Measurements from ENCODE around the gene NCKAP5.
"Not testable (repeated sequence)": the region's sequence is repeated elsewhere in the genome, so short reads cannot be mapped to it uniquely, and the experiment has no call there.

NCKAP5 gene

DNA sequence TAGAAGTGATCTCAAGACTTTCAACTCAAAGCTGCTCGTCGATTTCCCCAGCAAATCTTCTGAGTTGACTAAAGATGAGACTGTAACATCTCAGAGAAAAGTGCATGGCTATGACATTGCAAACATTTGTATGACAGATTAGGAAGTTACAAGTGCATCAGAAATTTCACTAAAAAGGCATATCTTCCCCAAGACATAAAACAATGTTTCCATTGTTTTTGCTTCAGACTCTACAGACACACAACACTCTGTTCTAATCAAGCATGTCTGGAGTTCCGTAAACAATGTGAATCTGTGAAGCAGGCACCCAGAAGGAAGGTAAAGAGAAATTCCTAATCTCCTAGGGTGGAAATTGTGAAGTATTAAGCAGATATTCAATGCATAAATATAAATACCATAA, 753.6 kb downstream of the NCKAP5 start:
- ChIA-PET CTCF (no interaction called here), POLR2A (no interaction called here)
- DNase-seq (ENCODE audit: extremely low spot score), result no peak
- no peak for TF ChIP-seq FOXK2 (IDR thresholded peaks at IDR 0.05)
- TF ChIP-seq, protein P1, sequence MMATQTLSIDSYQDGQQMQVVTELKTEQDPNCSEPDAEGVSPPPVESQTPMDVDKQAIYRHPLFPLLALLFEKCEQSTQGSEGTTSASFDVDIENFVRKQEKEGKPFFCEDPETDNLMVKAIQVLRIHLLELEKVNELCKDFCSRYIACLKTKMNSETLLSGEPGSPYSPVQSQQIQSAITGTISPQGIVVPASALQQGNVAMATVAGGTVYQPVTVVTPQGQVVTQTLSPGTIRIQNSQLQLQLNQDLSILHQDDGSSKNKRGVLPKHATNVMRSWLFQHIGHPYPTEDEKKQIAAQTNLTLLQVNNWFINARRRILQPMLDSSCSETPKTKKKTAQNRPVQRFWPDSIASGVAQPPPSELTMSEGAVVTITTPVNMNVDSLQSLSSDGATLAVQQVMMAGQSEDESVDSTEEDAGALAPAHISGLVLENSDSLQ (IDR thresholded peaks at IDR 0.05), result no peak
- TF ChIP-seq SUZ12 (IDR thresholded peaks at IDR 0.05), result no peak
- TF ChIP-seq ELF4 (IDR thresholded peaks at IDR 0.05), result no peak
- no peak for TF ChIP-seq L3MBTL2 (conservative IDR thresholded peaks at IDR 0.05)
- TF ChIP-seq ARNT (IDR thresholded peaks at IDR 0.05), result no peak
- TF ChIP-seq CTBP1 (IDR thresholded peaks at IDR 0.05; ENCODE audit: borderline replicate concordance), result no peak
- no peak for TF ChIP-seq LEF1 (IDR thresholded peaks at IDR 0.05; ENCODE audit: borderline replicate concordance)
- TF ChIP-seq HDGF (IDR thresholded peaks at IDR 0.05; ENCODE audit: borderline replicate concordance), result no peak
- no peak for TF ChIP-seq SP1 (IDR thresholded peaks at IDR 0.05)
- no peak for TF ChIP-seq FOXM1 (IDR thresholded peaks at IDR 0.05; ENCODE audit: borderline replicate concordance)
- TF ChIP-seq BHLHE40 (IDR thresholded peaks at IDR 0.05; ENCODE audit: borderline replicate concordance), result no peak
- TF ChIP-seq NFRKB (IDR thresholded peaks at IDR 0.05), result no peak
- no peak for TF ChIP-seq FOXA1 (IDR thresholded peaks at IDR 0.05)
- TF ChIP-seq TARDBP (IDR thresholded peaks at IDR 0.05), result no peak
- TF ChIP-seq ZNF384 (IDR thresholded peaks at IDR 0.05), result no peak

DNA sequence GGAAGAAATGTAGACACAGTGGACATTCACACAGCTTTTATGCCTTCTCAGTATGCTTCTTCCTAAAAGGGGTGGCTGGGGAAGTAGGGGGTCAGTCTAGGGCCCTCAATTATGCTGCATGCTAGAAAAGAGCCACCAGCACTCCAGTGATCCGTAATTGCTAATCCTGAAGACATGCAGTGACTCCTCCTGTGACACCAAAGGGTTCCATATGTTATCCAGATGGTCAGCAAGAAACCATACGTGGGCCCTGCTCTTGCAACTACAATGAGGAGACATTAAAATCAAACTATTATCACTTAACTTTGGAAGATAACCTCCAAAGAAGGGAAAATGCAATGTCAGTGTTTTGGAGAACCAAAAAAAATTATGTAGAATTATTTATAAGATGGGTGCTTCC, 754.8 kb downstream of the NCKAP5 start:
- ChIA-PET POLR2A (no interaction called here), CTCF (no interaction called here)
- TF ChIP-seq L3MBTL2 (conservative IDR thresholded peaks at IDR 0.05) (no peak), ARNT (IDR thresholded peaks at IDR 0.05) (no peak), LEF1 (IDR thresholded peaks at IDR 0.05; ENCODE audit: borderline replicate concordance) (no peak), CTBP1 (IDR thresholded peaks at IDR 0.05; ENCODE audit: borderline replicate concordance) (no peak), TARDBP (IDR thresholded peaks at IDR 0.05) (no peak), FOXM1 (IDR thresholded peaks at IDR 0.05; ENCODE audit: borderline replicate concordance) (no peak)
- DNase-seq (ENCODE audit: extremely low spot score), result no peak

DNA sequence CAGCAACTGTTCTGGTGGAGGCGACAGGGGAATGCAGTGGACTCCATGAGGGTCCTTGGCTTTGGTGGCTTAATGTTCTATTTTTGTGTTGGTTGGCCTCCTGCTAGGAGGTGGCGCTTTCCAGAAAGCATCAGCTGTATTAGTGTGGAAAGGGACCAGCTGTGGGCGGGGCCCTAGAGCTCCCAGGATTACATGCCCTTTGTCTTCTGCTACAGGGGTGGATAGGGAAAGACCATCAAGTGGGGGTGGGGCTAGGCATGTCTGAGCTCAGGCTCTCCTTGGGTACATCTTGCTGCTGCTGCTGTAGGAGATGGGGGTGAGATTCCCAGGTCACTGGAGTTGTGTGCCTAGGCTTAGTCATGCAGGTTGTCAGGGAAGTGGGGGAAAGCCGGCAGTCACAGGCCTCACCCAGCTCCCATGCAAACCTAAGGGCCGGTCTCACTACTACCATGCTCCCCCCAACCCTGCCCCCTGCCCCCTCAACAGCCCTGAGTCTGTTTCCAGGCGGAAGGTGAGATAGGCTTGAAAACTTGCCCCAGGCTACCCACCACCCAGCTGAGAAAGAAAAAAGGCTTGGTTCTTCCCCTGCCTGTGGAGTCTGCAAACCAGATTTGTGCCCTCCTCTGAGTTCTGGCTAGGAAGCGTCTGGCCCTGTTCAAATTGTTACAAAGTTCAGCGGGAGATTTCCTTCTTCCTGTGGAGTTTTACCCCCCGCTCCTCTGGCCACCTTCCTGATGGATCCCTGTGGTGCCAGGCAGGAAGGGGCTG, 756.9 kb downstream of the NCKAP5 start:
- ChIA-PET CTCF (no interaction called here), POLR2A (no interaction called here)
- no peak for DNase-seq (ENCODE audit: extremely low spot score)
- TF ChIP-seq ELF4 (IDR thresholded peaks at IDR 0.05), result no peak
- TF ChIP-seq LEF1 (IDR thresholded peaks at IDR 0.05; ENCODE audit: borderline replicate concordance), result no peak
- TF ChIP-seq NFRKB (IDR thresholded peaks at IDR 0.05), result no peak
- no peak for TF ChIP-seq L3MBTL2 (conservative IDR thresholded peaks at IDR 0.05)

DNA sequence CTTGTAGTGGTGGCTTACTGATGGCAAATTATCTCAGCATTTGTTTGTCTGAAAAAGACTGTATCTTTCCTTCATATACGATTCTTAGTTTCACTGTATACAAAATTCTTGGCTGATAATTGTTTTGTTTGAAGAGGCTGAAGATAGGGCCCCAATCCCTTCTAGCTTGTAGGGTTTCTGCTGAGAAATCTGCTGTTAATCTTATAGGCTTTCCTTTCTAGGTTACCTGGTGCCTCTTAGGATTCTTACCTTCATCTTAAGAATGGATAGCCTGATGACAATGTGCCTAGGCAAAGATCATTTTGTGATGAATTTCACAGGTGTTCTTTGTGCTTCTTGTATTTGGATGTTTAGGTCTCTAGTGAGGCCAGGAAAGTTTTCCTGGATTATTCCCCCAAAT, 758.3 kb downstream of the NCKAP5 start:
- DNase-seq (ENCODE audit: extremely low spot score); CTCF ChIA-PET; POLR2A ChIA-PET: not testable (repeated sequence)

DNA sequence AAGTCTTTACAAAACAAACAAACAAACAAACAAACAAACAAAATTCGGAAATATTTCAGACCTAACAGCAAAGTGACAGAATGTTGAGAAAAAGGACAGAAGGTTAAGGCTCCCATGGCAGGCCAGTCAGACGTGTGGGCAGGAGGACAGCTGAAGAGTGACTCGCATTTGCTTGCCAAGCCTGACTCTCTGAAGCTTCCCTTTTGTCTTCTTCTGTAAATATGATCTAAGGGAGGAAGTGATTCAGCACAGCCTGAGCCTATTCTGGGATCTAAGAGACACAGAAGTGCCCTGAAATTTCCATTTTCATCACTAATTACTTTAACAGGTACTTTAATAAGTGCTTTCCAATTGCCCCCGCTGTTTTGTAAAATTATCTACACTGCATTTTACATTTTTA, 764.2 kb downstream of the NCKAP5 start:
- ChIA-PET CTCF (no interaction called here), POLR2A (no interaction called here)

DNA sequence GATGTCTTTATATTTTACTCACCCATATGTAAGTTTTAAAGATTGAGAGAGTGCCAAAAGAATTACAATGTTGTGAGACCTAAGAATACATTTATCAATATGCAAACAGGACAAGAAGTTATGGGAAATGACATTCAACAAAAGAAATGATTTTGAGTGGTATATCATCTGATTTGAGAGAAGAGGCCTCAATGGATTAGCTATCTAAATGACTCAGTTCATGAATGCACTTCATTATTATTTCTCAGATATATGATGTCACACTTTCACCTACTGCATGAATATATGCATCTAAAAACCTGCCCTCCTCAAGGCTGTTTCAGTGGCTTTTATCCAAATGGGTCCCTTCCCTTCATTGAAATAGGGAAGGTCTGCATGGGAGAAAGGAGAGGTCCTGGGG, 769.9 kb downstream of the NCKAP5 start:
- POLR2A ChIA-PET, result no interaction called here

More for the DNA sequence above, 764.2 kb downstream of the NCKAP5 start:
- TF ChIP-seq TARDBP (IDR thresholded peaks at IDR 0.05) (no peak), LEF1 (IDR thresholded peaks at IDR 0.05; ENCODE audit: borderline replicate concordance) (no peak), NFRKB (IDR thresholded peaks at IDR 0.05) (no peak), ZNF384 (IDR thresholded peaks at IDR 0.05) (no peak), FOXM1 (IDR thresholded peaks at IDR 0.05; ENCODE audit: borderline replicate concordance) (no peak), ELF4 (IDR thresholded peaks at IDR 0.05) (no peak), L3MBTL2 (conservative IDR thresholded peaks at IDR 0.05) (no peak)
- DNase-seq (ENCODE audit: extremely low spot score), result no peak

DNA sequence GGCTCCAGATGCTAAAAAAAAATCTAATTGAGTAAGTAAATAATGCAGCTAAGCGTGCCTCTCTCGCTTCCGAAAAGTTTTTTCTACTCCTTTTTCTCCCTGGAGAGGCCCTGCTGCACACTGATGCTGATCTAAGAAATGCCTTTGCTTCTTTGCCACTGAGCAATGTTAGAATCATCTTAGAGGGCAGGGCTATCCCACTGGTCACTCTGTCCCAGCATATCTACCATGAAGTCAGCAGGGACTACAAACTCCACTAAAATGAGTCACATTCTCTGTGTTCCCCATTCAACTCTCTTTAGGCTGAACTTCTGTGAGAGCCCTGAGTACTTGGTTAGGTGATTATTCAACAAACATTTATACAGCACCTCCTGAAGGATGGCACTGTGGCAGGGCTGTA, 770.7 kb downstream of the NCKAP5 start:
- TF ChIP-seq L3MBTL2 (conservative IDR thresholded peaks at IDR 0.05), result no peak
- no peak for TF ChIP-seq TARDBP (IDR thresholded peaks at IDR 0.05)
- TF ChIP-seq LEF1 (IDR thresholded peaks at IDR 0.05; ENCODE audit: borderline replicate concordance), result no peak
- TF ChIP-seq SP1 (IDR thresholded peaks at IDR 0.05), result no peak
- TF ChIP-seq ZNF384 (IDR thresholded peaks at IDR 0.05), result no peak
- TF ChIP-seq BHLHE40 (IDR thresholded peaks at IDR 0.05; ENCODE audit: borderline replicate concordance), result no peak
- TF ChIP-seq FOXM1 (IDR thresholded peaks at IDR 0.05; ENCODE audit: borderline replicate concordance), result no peak
- TF ChIP-seq ELF4 (IDR thresholded peaks at IDR 0.05), result no peak
- no peak for TF ChIP-seq FOXK2 (IDR thresholded peaks at IDR 0.05)
- TF ChIP-seq NFRKB (IDR thresholded peaks at IDR 0.05), result no peak
- POLR2A ChIA-PET, result no interaction called here
- DNase-seq (ENCODE audit: extremely low spot score), result no peak
- CTCF ChIA-PET, result no interaction called here

More for the DNA sequence above, 769.9 kb downstream of the NCKAP5 start:
- no peak for DNase-seq (ENCODE audit: extremely low spot score)
- TF ChIP-seq FOXA1 (IDR thresholded peaks at IDR 0.05), result no peak
- no peak for TF ChIP-seq BHLHE40 (IDR thresholded peaks at IDR 0.05; ENCODE audit: borderline replicate concordance)
- no peak for TF ChIP-seq SP1 (IDR thresholded peaks at IDR 0.05)
- TF ChIP-seq ZNF384 (IDR thresholded peaks at IDR 0.05), result no peak
- TF ChIP-seq ARNT (IDR thresholded peaks at IDR 0.05), result no peak
- TF ChIP-seq HDGF (IDR thresholded peaks at IDR 0.05; ENCODE audit: borderline replicate concordance), result no peak
- TF ChIP-seq, protein P1 (IDR thresholded peaks at IDR 0.05), result no peak
- no peak for TF ChIP-seq ELF4 (IDR thresholded peaks at IDR 0.05)
- no peak for TF ChIP-seq L3MBTL2 (conservative IDR thresholded peaks at IDR 0.05)
- TF ChIP-seq FOXM1 (IDR thresholded peaks at IDR 0.05; ENCODE audit: borderline replicate concordance), result no peak
- TF ChIP-seq SUZ12 (IDR thresholded peaks at IDR 0.05), result no peak
- no peak for TF ChIP-seq LEF1 (IDR thresholded peaks at IDR 0.05; ENCODE audit: borderline replicate concordance)
- TF ChIP-seq CTBP1 (IDR thresholded peaks at IDR 0.05; ENCODE audit: borderline replicate concordance), result no peak
- no peak for TF ChIP-seq NFRKB (IDR thresholded peaks at IDR 0.05)
- no peak for TF ChIP-seq FOXK2 (IDR thresholded peaks at IDR 0.05)
- CTCF ChIA-PET, result no interaction called here

All from HEK293T (cell line).